Hepatocyte (in vitro differentiated cells): ENCODE measurements around the gene ATP6V1B1. TPM values are rescaled to one million over a fixed set of nuclear protein-coding genes. Genes with fewer than 3 reads are reported as not detected.
A peak's percentile ranks its signal among the peaks of the same experiment; 100 is the strongest.

Experiments used
- DNase-seq: peaks from one replicate; pipeline ENCODE4 v3.0.0-alpha.2; 2016; ENCODE audit warnings: low spot score
- H2AFZ ChIP-seq: fragments of 200-600 bp; sonication (generic); 2 replicates; pipeline ENCODE4 v1.6.0; 2016; ENCODE audit warnings: antibody characterized with exemption, mild to moderate bottlenecking
- H3K27ac ChIP-seq: fragments of 200-600 bp; sonication (generic); 2 replicates; pipeline ENCODE4 v1.5.1; 2016; ENCODE audit warnings: mild to moderate bottlenecking
- H3K27me3 ChIP-seq: fragments of 200-600 bp; sonication (generic); 2 replicates; pipeline ENCODE4 v1.6.1; 2016
- H3K36me3 ChIP-seq: fragments of 200-600 bp; sonication (generic); replicated peaks from 2 replicates; pipeline ENCODE4 v1.5.1; 2016; ENCODE audit warnings: low read depth; ENCODE audit not compliant: insufficient read depth
- H3K4me1 ChIP-seq: fragments of 200-600 bp; sonication (generic); 2 replicates; pipeline ENCODE4 v1.5.1; 2016; ENCODE audit warnings: mild to moderate bottlenecking, moderate library complexity; ENCODE audit not compliant: insufficient read depth
- H3K4me2 ChIP-seq: fragments of 200-600 bp; sonication (generic); 2 replicates; pipeline ENCODE4 v1.6.0; 2016
- H3K4me3 ChIP-seq: fragments of 200-600 bp; sonication (generic); 2 replicates; pipeline ENCODE4 v1.5.1; 2016; ENCODE audit warnings: mild to moderate bottlenecking
- H3K79me2 ChIP-seq: fragments of 200-600 bp; sonication (generic); 2 replicates; pipeline ENCODE4 v1.6.0; 2017; ENCODE audit warnings: mild to moderate bottlenecking
- H3K9me2 ChIP-seq: fragments of 200-600 bp; sonication (generic); replicated peaks from 2 replicates; pipeline ENCODE4 v1.6.0; 2017; ENCODE audit warnings: mild to moderate bottlenecking; ENCODE audit not compliant: insufficient read depth
- H3K9me3 ChIP-seq: fragments of 200-600 bp; sonication (generic); 2 replicates; pipeline ENCODE4 v1.5.1; 2016; ENCODE audit warnings: low read depth, mild to moderate bottlenecking
- H4K20me1 ChIP-seq: fragments of 200-600 bp; sonication (generic); 2 replicates; pipeline ENCODE4 v1.6.0; 2016; ENCODE audit warnings: mild to moderate bottlenecking; ENCODE audit not compliant: insufficient read depth, poor library complexity, severe bottlenecking
- CTCF ChIP-seq: fragments of 200-600 bp; sonication (generic); IDR thresholded peaks from 2 replicates; pipeline ENCODE4 v1.5.1; 2016; ENCODE audit warnings: antibody characterized with exemption, mild to moderate bottlenecking; ENCODE audit not compliant: poor library complexity
- EZH2 ChIP-seq: fragments of 200-600 bp; sonication (generic); IDR thresholded peaks from 2 replicates; pipeline ENCODE4 v1.6.1; 2016; ENCODE audit warnings: antibody characterized with exemption, mild to moderate bottlenecking, borderline replicate concordance
- EZH2phosphoT487 ChIP-seq: fragments of 200-600 bp; sonication (generic); IDR thresholded peaks from one replicate; pipeline ENCODE4 v1.6.1; 2018; ENCODE audit warnings: antibody characterized with exemption, mild to moderate bottlenecking, low read depth, moderate library complexity; ENCODE audit not compliant: unreplicated experiment, severe bottlenecking
- WGBS: methylation state at CpG from one replicate; pipeline ENCODE4 v1.1.6; 2016; ENCODE audit warnings: low lambda C conversion rate; ENCODE audit errors: missing lambda C conversion rate; 5-methylcytosine and 5-hydroxymethylcytosine counted together
- polyA plus RNA-seq: library from polyadenylated mRNA; unstranded; fragments of >200 nt; fragmentation: Nextera tagmentation; extraction: Ambion mirVana; gene quantifications from 2 replicates; pipeline ENCODE4 v1.2.1, GENCODE V29; 2016
- total RNA-seq: library from RNA; depleted of rRNA; stranded (reverse); fragments of >200 nt; gene quantifications from 2 replicates; pipeline ENCODE4 v1.2.3, GENCODE V29; 2014

Gene ATP6V1B1
- total and polyA plus RNA-seq, 2 experiments from 2014 or later = 1.7 to 2.9 TPM

GRCh38 chr2:70922235-70923234 lies 13.2 kb upstream of the ATP6V1B1 start:
- no peak overlapping the region for H3K4me2 ChIP-seq
- no peaks in the 10 kb centered on the region for H4K20me1 ChIP-seq
- H2AFZ ChIP-seq = no peak overlapping the region
- peaks cover 3% of the 10 kb centered on the region for H3K27me3 ChIP-seq
- H3K79me2 ChIP-seq = no peaks in the 10 kb centered on the region
- H3K9me3 ChIP-seq = no peaks in the 10 kb centered on the region
- no peak for TF ChIP-seq EZH2
- TF ChIP-seq CTCF = no peak
- no peak for TF ChIP-seq EZH2phosphoT487
- H3K36me3 ChIP-seq = no peaks in the 10 kb centered on the region
- peak; percentile 3 for DNase-seq
- WGBS = 70% methylated on average over 16 of the region's 18 CpGs
- H3K4me1 ChIP-seq = no peaks in the 10 kb centered on the region
- H3K27ac ChIP-seq = no peak overlapping the region
- no peak overlapping the region for H3K4me3 ChIP-seq
- H3K9me2 ChIP-seq = no peaks in the 10 kb centered on the region

GRCh38 chr2:70923378-70924015 lies 12.2 kb upstream of the ATP6V1B1 start:
- Histone ChIP-seq H3K79me2 (no peaks in the 10 kb centered on the region), H3K4me3 (no peak overlapping the region), H4K20me1 (no peaks in the 10 kb centered on the region), H3K9me3 (no peaks in the 10 kb centered on the region), H3K9me2 (no peaks in the 10 kb centered on the region), H3K27ac (no peak overlapping the region), H2AFZ (no peak overlapping the region), H3K36me3 (no peaks in the 10 kb centered on the region), H3K27me3 (no peaks in the 10 kb centered on the region), H3K4me2 (no peak overlapping the region), H3K4me1 (no peaks in the 10 kb centered on the region)
- 66% methylated on average over 10 of the region's 10 CpGs for WGBS
- DNase-seq = peak; percentile 4
- no peak for TF ChIP-seq EZH2phosphoT487
- peak; percentile 8 for TF ChIP-seq CTCF
- no peak for TF ChIP-seq EZH2

GRCh38 chr2:70926042-70926441 lies 9.7 kb upstream of the ATP6V1B1 start:
- Histone ChIP-seq H3K79me2 (no peaks in the 10 kb centered on the region), H3K36me3 (no peaks in the 10 kb centered on the region), H3K9me2 (no peaks in the 10 kb centered on the region), H4K20me1 (no peaks in the 10 kb centered on the region), H3K4me1 (no peaks in the 10 kb centered on the region), H3K4me3 (no peak overlapping the region), H3K27ac (no peak overlapping the region), H2AFZ (no peak overlapping the region), H3K27me3 (no peaks in the 10 kb centered on the region), H3K4me2 (no peak overlapping the region), H3K9me3 (no peaks in the 10 kb centered on the region)
- 87% methylated on average over 2 of the region's 2 CpGs for WGBS
- TF ChIP-seq EZH2 = no peak
- peak; percentile 2 for DNase-seq

GRCh38 chr2:70927138-70927537 lies 8.6 kb upstream of the ATP6V1B1 start:
- H3K9me3 ChIP-seq = no peaks in the 10 kb centered on the region
- H3K4me1 ChIP-seq = no peaks in the 10 kb centered on the region
- no peak overlapping the region for H2AFZ ChIP-seq
- H3K9me2 ChIP-seq = no peaks in the 10 kb centered on the region
- H3K27ac ChIP-seq = no peak overlapping the region
- no peak for TF ChIP-seq EZH2phosphoT487
- TF ChIP-seq CTCF = no peak
- no peak for TF ChIP-seq EZH2
- no peak overlapping the region for H3K4me3 ChIP-seq
- no peaks in the 10 kb centered on the region for H3K79me2 ChIP-seq
- H3K36me3 ChIP-seq = no peaks in the 10 kb centered on the region
- H3K27me3 ChIP-seq = no peaks in the 10 kb centered on the region
- no peaks in the 10 kb centered on the region for H4K20me1 ChIP-seq
- 95% methylated on average over 3 of the region's 3 CpGs for WGBS
- DNase-seq = peak; percentile 3
- no peak overlapping the region for H3K4me2 ChIP-seq
